C4-2B (cell line): ENCODE data around the gene TUBA1B.

Source experiments
- ZFX ChIP-seq: fragments of 450-650 bp; IDR thresholded peaks from 2 replicates; pipeline ENCODE4 v1.6.1; 2017
- TF ChIP-seq, protein P1 (sequence below): fragments of 450-650 bp; conservative IDR thresholded peaks from 2 replicates; pipeline ENCODE4 v1.5.1; 2017; ENCODE audit warnings: mild to moderate bottlenecking

DNA sequence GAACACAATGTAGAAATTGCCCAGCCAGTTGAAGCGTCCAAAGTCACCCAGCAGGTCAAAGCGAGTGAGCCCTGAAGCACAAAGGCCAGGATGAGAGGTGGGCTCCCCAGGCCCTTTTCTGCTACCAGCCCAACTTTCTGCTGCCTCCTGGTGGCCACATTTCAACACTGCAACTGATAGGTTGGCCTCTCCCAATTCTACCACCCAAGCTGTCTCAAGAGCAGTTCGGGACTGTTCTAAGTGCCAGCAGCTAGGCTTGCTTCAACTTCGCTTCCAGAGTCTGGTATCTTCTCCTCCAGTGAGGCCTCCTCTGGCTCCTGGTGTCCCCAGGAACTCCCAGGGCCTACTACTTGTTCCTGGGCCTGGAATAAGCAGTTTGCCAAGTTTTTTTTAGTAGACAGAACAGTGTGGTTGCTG is 33.2 kb downstream of the TUBA1B start:
- TF ChIP-seq, protein P1, sequence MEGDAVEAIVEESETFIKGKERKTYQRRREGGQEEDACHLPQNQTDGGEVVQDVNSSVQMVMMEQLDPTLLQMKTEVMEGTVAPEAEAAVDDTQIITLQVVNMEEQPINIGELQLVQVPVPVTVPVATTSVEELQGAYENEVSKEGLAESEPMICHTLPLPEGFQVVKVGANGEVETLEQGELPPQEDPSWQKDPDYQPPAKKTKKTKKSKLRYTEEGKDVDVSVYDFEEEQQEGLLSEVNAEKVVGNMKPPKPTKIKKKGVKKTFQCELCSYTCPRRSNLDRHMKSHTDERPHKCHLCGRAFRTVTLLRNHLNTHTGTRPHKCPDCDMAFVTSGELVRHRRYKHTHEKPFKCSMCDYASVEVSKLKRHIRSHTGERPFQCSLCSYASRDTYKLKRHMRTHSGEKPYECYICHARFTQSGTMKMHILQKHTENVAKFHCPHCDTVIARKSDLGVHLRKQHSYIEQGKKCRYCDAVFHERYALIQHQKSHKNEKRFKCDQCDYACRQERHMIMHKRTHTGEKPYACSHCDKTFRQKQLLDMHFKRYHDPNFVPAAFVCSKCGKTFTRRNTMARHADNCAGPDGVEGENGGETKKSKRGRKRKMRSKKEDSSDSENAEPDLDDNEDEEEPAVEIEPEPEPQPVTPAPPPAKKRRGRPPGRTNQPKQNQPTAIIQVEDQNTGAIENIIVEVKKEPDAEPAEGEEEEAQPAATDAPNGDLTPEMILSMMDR = peak; percentile 89
- no peak for TF ChIP-seq ZFX
